Measurements from ENCODE around the gene PXDN.

- no peak for TF ChIP-seq CTCF (IDR thresholded peaks at IDR 0.05; ENCODE audit: extremely low read depth in 1 of 2, insufficient read depth in 1 of 2, low read depth in 1 of 2, low read length in 2 of 2)
- TF ChIP-seq FOS (IDR thresholded peaks at IDR 0.05; ENCODE audit: borderline replicate concordance, insufficient read depth, low read length), result no peak
- TF ChIP-seq MAX (IDR thresholded peaks at IDR 0.05; ENCODE audit: insufficient read depth, insufficient read length), result no peak
Observed at GRCh38 chr2:1609040-1609439, 135.3 kb downstream of the PXDN start.
